ENCODE results near the gene POLR2F. TPM values are rescaled to one million over a fixed set of nuclear protein-coding genes. Genes with fewer than 3 reads are reported as not detected.

POLR2F gene
- total RNA-seq, 1 donor from 2014 or later = 137 TPM

- Mint-ChIP-seq H3K27ac (ENCODE audit: unreplicated experiment) (no peak overlapping the region), H3K4me3 (no peak overlapping the region), H3K9me3 (no peaks in the 10 kb centered on the region), H3K27me3 (ENCODE audit: low read depth) (no peaks in the 10 kb centered on the region), H3K4me1 (no peaks in the 10 kb centered on the region), H3K36me3 (ENCODE audit: low read depth) (no peaks in the 10 kb centered on the region)
- no peak for TF ChIP-seq CTCF (conservative IDR thresholded peaks at IDR 0.05)
- DNase-seq (ENCODE audit: low read depth, low spot score) = no peak
Observed at GRCh38 chr22:37922191-37922590, 31.3 kb upstream of the POLR2F start.

GRCh38 chr22:37923927-37924326 lies 29.6 kb upstream of the POLR2F start:
- no peak for DNase-seq (ENCODE audit: low read depth, low spot score)
- no peaks in the 10 kb centered on the region for H3K4me1 Mint-ChIP-seq
- H3K27me3 Mint-ChIP-seq (ENCODE audit: low read depth) = no peaks in the 10 kb centered on the region
- peaks cover 3% of the 10 kb centered on the region for H3K36me3 Mint-ChIP-seq (ENCODE audit: low read depth)
- H3K9me3 Mint-ChIP-seq = no peaks in the 10 kb centered on the region
- H3K4me3 Mint-ChIP-seq = no peak overlapping the region
- no peak overlapping the region for H3K27ac Mint-ChIP-seq (ENCODE audit: unreplicated experiment)
- TF ChIP-seq CTCF (conservative IDR thresholded peaks at IDR 0.05) = no peak

GRCh38 chr22:37924386-37925065 lies 29.0 kb upstream of the POLR2F start:
- no peak for DNase-seq (ENCODE audit: low read depth, low spot score)
- H3K9me3 Mint-ChIP-seq = no peaks in the 10 kb centered on the region
- H3K4me1 Mint-ChIP-seq = no peaks in the 10 kb centered on the region
- H3K27ac Mint-ChIP-seq (ENCODE audit: unreplicated experiment) = no peak overlapping the region
- H3K36me3 Mint-ChIP-seq (ENCODE audit: low read depth) = peaks cover 3% of the 10 kb centered on the region
- TF ChIP-seq CTCF (conservative IDR thresholded peaks at IDR 0.05) = no peak
- H3K27me3 Mint-ChIP-seq (ENCODE audit: low read depth) = no peaks in the 10 kb centered on the region
- no peak overlapping the region for H3K4me3 Mint-ChIP-seq

- DNase-seq (ENCODE audit: low read depth, low spot score) = no peak
- Mint-ChIP-seq H3K4me1 (no peaks in the 10 kb centered on the region), H3K27me3 (ENCODE audit: low read depth) (no peaks in the 10 kb centered on the region), H3K4me3 (no peak overlapping the region), H3K36me3 (ENCODE audit: low read depth) (peaks cover 3% of the 10 kb centered on the region), H3K9me3 (no peaks in the 10 kb centered on the region), H3K27ac (ENCODE audit: unreplicated experiment) (peak overlapping the region; percentile 78)
- TF ChIP-seq CTCF (conservative IDR thresholded peaks at IDR 0.05) = no peak
Observed at GRCh38 chr22:37925330-37925729, 28.2 kb upstream of the POLR2F start.

- Mint-ChIP-seq H3K4me3 (no peak overlapping the region), H3K27ac (ENCODE audit: unreplicated experiment) (no peak overlapping the region), H3K36me3 (ENCODE audit: low read depth) (peaks cover 3% of the 10 kb centered on the region), H3K9me3 (no peaks in the 10 kb centered on the region), H3K4me1 (no peaks in the 10 kb centered on the region), H3K27me3 (ENCODE audit: low read depth) (no peaks in the 10 kb centered on the region)
- DNase-seq (ENCODE audit: low read depth, low spot score) = no peak
- TF ChIP-seq CTCF (conservative IDR thresholded peaks at IDR 0.05) = no peak
Observed at GRCh38 chr22:37925767-37926166, 27.7 kb upstream of the POLR2F start.

Measured in neural crest cell (in vitro differentiated cells).